A673 (cell line): ENCODE measurements around the gene USP34. TPM values are rescaled to one million over a fixed set of nuclear protein-coding genes. Genes with fewer than 3 reads are reported as not detected.

Experiments
- BruUV-seq: library from RNA; stranded (reverse); fragments of 400-500 nt; replicated peaks from 2 replicates; lab custom pipeline; 2021; lab: Mats Ljungman, UMichigan
- CTCF ChIA-PET: fragments of 300-600 bp; sonication (Branson Sonifier 250); formaldehyde crosslinking; loops from one replicate; lab custom pipeline; 2022; ENCODE audit warnings: antibody characterized with exemption; lab: Charles Lee
- POLR2A ChIA-PET: fragments of 300-600 bp; sonication (Branson Sonifier 250); formaldehyde crosslinking; loops from one replicate; lab custom pipeline; 2022; ENCODE audit warnings: antibody characterized with exemption; ENCODE audit not compliant: low non-redundant PET; lab: Charles Lee
- DNase-seq: peaks from one replicate; pipeline ENCODE4 v3.0.0-alpha.2; 2015; ENCODE audit warnings: low spot score
- H3K27ac ChIP-seq: fragments of 200-600 bp; sonication (generic); 2 replicates; pipeline ENCODE4 v1.5.1; 2016; ENCODE audit warnings: mixed run types, low read depth, mild to moderate bottlenecking, mixed read lengths, antibody characterized with exemption, low read length; ENCODE audit not compliant: poor library complexity, severe bottlenecking
- H3K27me3 ChIP-seq: fragments of 200-600 bp; sonication (generic); replicated peaks from 2 replicates; pipeline ENCODE4 v1.6.1; 2017; ENCODE audit warnings: mixed run types, low read depth, mild to moderate bottlenecking, mixed read lengths, antibody characterized with exemption, low read length; ENCODE audit not compliant: insufficient read depth, poor library complexity
- H3K36me3 ChIP-seq: fragments of 200-600 bp; sonication (generic); 2 replicates; pipeline ENCODE4 v1.6.1; 2016; ENCODE audit warnings: mixed run types, mild to moderate bottlenecking, mixed read lengths, antibody characterized with exemption, low read length; ENCODE audit not compliant: insufficient read depth, poor library complexity, severe bottlenecking
- H3K4me1 ChIP-seq: fragments of 200-600 bp; sonication (generic); 2 replicates; pipeline ENCODE4 v1.6.1; 2017; ENCODE audit warnings: mixed run types, mild to moderate bottlenecking, mixed read lengths, antibody characterized with exemption, low read length; ENCODE audit not compliant: insufficient read depth, poor library complexity, severe bottlenecking
- H3K4me3 ChIP-seq: fragments of 200-600 bp; sonication (generic); 2 replicates; pipeline ENCODE4 v1.5.1; 2016; ENCODE audit warnings: low read depth, mixed run types, mild to moderate bottlenecking, mixed read lengths, low read length; ENCODE audit not compliant: poor library complexity, severe bottlenecking
- H3K9me3 ChIP-seq: fragments of 200-600 bp; sonication (generic); 2 replicates; pipeline ENCODE4 v1.6.1; 2016; ENCODE audit warnings: mixed run types, low read depth, mild to moderate bottlenecking, mixed read lengths, antibody characterized with exemption, low read length; ENCODE audit not compliant: poor library complexity, severe bottlenecking
- CTCF ChIP-seq: fragments of 300-800, 200-600 bp; sonication (generic); conservative IDR thresholded peaks from 2 replicates; pipeline ENCODE4 v1.5.1; 2017; ENCODE audit warnings: low read depth, mild to moderate bottlenecking, antibody characterized with exemption, low read length, moderate library complexity, mixed read lengths
- EZH2 ChIP-seq: fragments of 200-600 bp; sonication (generic); IDR thresholded peaks from 2 replicates; pipeline ENCODE4 v1.6.1; 2017; ENCODE audit warnings: borderline replicate concordance, low read depth, mild to moderate bottlenecking, mixed read lengths, antibody characterized with exemption, low read length; ENCODE audit not compliant: poor library complexity, severe bottlenecking
- intact Hi-C: fragments of 100-400 bp; cut with micrococcal nuclease; formaldehyde crosslinking; loops from one replicate; pipeline ENCODE4 v1.10.0; 2022; ENCODE audit not compliant: unreplicated experiment
- total RNA-seq: library from RNA; stranded (reverse); gene quantifications from 2 replicates; pipeline ENCODE4 v1.2.3, GENCODE V29; 2021

USP34 gene
- total RNA-seq, 1 experiment from 2014 or later: 98.5 TPM

- POLR2A ChIA-PET: no interaction called here
- no TSS peak for BruUV-seq
- Histone ChIP-seq H3K4me1 (no peaks in the 10 kb centered on the region), H3K4me3 (no peak overlapping the region), H3K36me3 (no peaks in the 10 kb centered on the region), H3K9me3 (peaks cover 26% of the 10 kb centered on the region), H3K27ac (no peak overlapping the region), H3K27me3 (no peaks in the 10 kb centered on the region)
- CTCF ChIA-PET: interaction anchor here (0.6 kb wide), 1 partner anchor 13 kb away, joined by 10 read pairs; no protein-coding TSS in a partner anchor
- intact Hi-C loops: no loop called here
- no peak for TF ChIP-seq CTCF
- no peak for TF ChIP-seq EZH2
- DNase-seq: no peak
Observed at GRCh38 chr2:61436092-61436491, 34.8 kb downstream of the USP34 start.

- no peaks in the 10 kb centered on the region for H3K36me3 ChIP-seq
- no peaks in the 10 kb centered on the region for H3K27me3 ChIP-seq
- peaks cover 26% of the 10 kb centered on the region for H3K9me3 ChIP-seq
- BruUV-seq: no TSS peak
- no peak for DNase-seq
- ChIA-PET POLR2A (no interaction called here), CTCF (no interaction called here)
- no peak overlapping the region for H3K27ac ChIP-seq
- intact Hi-C loops: no loop called here
- no peaks in the 10 kb centered on the region for H3K4me1 ChIP-seq
- no peak overlapping the region for H3K4me3 ChIP-seq
- TF ChIP-seq CTCF: no peak
- no peak for TF ChIP-seq EZH2
Observed at GRCh38 chr2:61435291-61435690, 35.6 kb downstream of the USP34 start.

GRCh38 chr2:61434314-61434713 lies 36.6 kb downstream of the USP34 start:
- intact Hi-C loops: no loop called here
- TF ChIP-seq EZH2: no peak
- TF ChIP-seq CTCF: no peak
- ChIA-PET POLR2A (no interaction called here), CTCF (no interaction called here)
- no peak overlapping the region for H3K4me3 ChIP-seq
- no peak for DNase-seq
- H3K36me3 ChIP-seq: no peaks in the 10 kb centered on the region
- no peaks in the 10 kb centered on the region for H3K4me1 ChIP-seq
- H3K27me3 ChIP-seq: no peaks in the 10 kb centered on the region
- H3K27ac ChIP-seq: no peak overlapping the region
- no TSS peak for BruUV-seq
- H3K9me3 ChIP-seq: peaks cover 26% of the 10 kb centered on the region
